Endodermal cell (in vitro differentiated cells): Measurements from ENCODE around the gene KIAA1217. TPM values are rescaled to one million over a fixed set of nuclear protein-coding genes. Genes with fewer than 3 reads are reported as not detected.

Source experiments
- DNase-seq: peaks from one replicate; pipeline ENCODE4 v3.0.0-alpha.2; 2017
- H3K27ac ChIP-seq: 2 replicates; pipeline ENCODE4 v1.5.1; 2013; ENCODE audit warnings: mild to moderate bottlenecking, low read depth, low read length, moderate library complexity
- H3K27me3 ChIP-seq: 2 replicates; pipeline ENCODE4 v1.6.1; 2013; ENCODE audit warnings: mild to moderate bottlenecking, low read length, moderate library complexity; ENCODE audit not compliant: insufficient read depth, control insufficient read depth, poor library complexity, severe bottlenecking
- H3K36me3 ChIP-seq: 2 replicates; pipeline ENCODE4 v1.7.0; 2013; ENCODE audit warnings: mild to moderate bottlenecking, low read length, moderate library complexity; ENCODE audit not compliant: control insufficient read depth, insufficient read depth
- H3K4me1 ChIP-seq: one replicate; pipeline ENCODE4 v1.7.0; 2013; ENCODE audit warnings: low read length; ENCODE audit not compliant: control insufficient read depth, insufficient read depth
- H3K4me3 ChIP-seq: 2 replicates; pipeline ENCODE4 v1.5.1; 2013; ENCODE audit warnings: mild to moderate bottlenecking, low read length, moderate library complexity
- H3K9ac ChIP-seq: 2 replicates; pipeline ENCODE4 v1.6.1; 2013; ENCODE audit warnings: mild to moderate bottlenecking, low read length, moderate library complexity; ENCODE audit not compliant: poor library complexity, severe bottlenecking; ENCODE audit errors: extremely low read depth
- H3K9me3 ChIP-seq: 2 replicates; pipeline ENCODE4 v1.6.1; 2013; ENCODE audit warnings: mild to moderate bottlenecking, low read length, moderate library complexity; ENCODE audit not compliant: control insufficient read depth
- H3K27ac Mint-ChIP-seq: 2 replicates; pipeline ENCODE4 v1.8.0; 2020; ENCODE audit warnings: mixed read lengths
- H3K27me3 Mint-ChIP-seq: 2 replicates; pipeline ENCODE4 v1.8.0; 2021; ENCODE audit warnings: mild to moderate bottlenecking, mixed read lengths; ENCODE audit not compliant: insufficient read depth
- H3K36me3 Mint-ChIP-seq: 2 replicates; pipeline ENCODE4 v1.8.0; 2020; ENCODE audit warnings: low read depth, mixed read lengths
- H3K4me1 Mint-ChIP-seq: 2 replicates; pipeline ENCODE4 v1.8.0; 2020; ENCODE audit warnings: mixed read lengths
- H3K4me3 Mint-ChIP-seq: 2 replicates; pipeline ENCODE4 v1.8.0; 2020; ENCODE audit warnings: mild to moderate bottlenecking, moderate library complexity, mixed read lengths
- H3K9me3 Mint-ChIP-seq: 2 replicates; pipeline ENCODE4 v1.8.0; 2020; ENCODE audit warnings: mild to moderate bottlenecking, mixed read lengths
- WGBS, 2 experiments: methylation state at CpG; one replicate each; pipeline versions ENCODE4 v1.1.5 to v1.1.7; 2013; ENCODE audit warnings: missing lambda C conversion rate in 2 of 2, mixed read lengths in 1 of 2; ENCODE audit not compliant: insufficient coverage in 1 of 2, insufficient read length in 1 of 2; 5-methylcytosine and 5-hydroxymethylcytosine counted together
- total RNA-seq, 2 donors: library from RNA; stranded (reverse); fragmentation: NEBNext Ultra II Directional in 1 of 2; extraction: Animal tissue kit (Norgen Biotek cat#: 25700) in 1 of 2; gene quantifications; 2 replicates in 1 of 2; 3 replicates in 1 of 2; pipeline ENCODE4 v1.2.1, GENCODE V29; 2021
- TF ChIP-seq, protein P1 (sequence below): fragments of 200-600 bp; sonication (generic); conservative IDR thresholded peaks from 2 replicates; pipeline ENCODE4 v1.5.0; 2021; ENCODE audit warnings: antibody characterized with exemption, mild to moderate bottlenecking

Gene KIAA1217
- total RNA-seq, 2 donors from 2014 or later = 25.4 to 27.2 TPM

DNA sequence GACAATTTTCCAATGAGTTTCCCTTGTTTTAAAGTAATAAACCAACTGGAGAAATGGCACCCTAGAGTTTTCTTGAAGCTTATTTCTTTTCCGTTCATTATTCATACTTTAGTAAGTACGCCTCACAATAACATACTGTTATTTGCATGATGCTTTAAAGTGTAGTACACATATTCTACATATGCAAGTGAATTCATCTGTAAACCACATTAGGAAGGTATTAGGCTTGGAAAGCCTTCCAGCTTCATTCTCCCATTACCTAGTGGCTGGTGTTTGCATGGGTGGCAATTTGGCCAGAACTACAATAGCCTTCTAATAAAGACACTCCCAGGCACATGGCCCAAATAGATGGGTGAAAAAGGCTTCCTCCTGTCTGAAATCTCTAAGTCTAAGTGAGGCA is 45.5 kb upstream of the KIAA1217 start:
- no peaks in the 10 kb centered on the region for H3K27me3 Mint-ChIP-seq
- no peaks in the 10 kb centered on the region for H3K9me3 Mint-ChIP-seq
- H3K27ac ChIP-seq = no peak overlapping the region
- WGBS, 2 experiments = 89% methylated on average over 2 of the region's 2 CpGs; no CpG with 5 or more reads in 1 of the 2 experiments
- no peaks in the 10 kb centered on the region for H3K4me1 Mint-ChIP-seq
- no peaks in the 10 kb centered on the region for H3K27me3 ChIP-seq
- H3K4me1 ChIP-seq = no peaks in the 10 kb centered on the region
- no peak overlapping the region for H3K27ac Mint-ChIP-seq
- H3K36me3 ChIP-seq = no peaks in the 10 kb centered on the region
- no peak overlapping the region for H3K9ac ChIP-seq
- no peaks in the 10 kb centered on the region for H3K9me3 ChIP-seq
- no peak overlapping the region for H3K4me3 ChIP-seq
- H3K4me3 Mint-ChIP-seq = no peak overlapping the region
- no peak for DNase-seq
- H3K36me3 Mint-ChIP-seq = no peaks in the 10 kb centered on the region
- TF ChIP-seq, protein P1, sequence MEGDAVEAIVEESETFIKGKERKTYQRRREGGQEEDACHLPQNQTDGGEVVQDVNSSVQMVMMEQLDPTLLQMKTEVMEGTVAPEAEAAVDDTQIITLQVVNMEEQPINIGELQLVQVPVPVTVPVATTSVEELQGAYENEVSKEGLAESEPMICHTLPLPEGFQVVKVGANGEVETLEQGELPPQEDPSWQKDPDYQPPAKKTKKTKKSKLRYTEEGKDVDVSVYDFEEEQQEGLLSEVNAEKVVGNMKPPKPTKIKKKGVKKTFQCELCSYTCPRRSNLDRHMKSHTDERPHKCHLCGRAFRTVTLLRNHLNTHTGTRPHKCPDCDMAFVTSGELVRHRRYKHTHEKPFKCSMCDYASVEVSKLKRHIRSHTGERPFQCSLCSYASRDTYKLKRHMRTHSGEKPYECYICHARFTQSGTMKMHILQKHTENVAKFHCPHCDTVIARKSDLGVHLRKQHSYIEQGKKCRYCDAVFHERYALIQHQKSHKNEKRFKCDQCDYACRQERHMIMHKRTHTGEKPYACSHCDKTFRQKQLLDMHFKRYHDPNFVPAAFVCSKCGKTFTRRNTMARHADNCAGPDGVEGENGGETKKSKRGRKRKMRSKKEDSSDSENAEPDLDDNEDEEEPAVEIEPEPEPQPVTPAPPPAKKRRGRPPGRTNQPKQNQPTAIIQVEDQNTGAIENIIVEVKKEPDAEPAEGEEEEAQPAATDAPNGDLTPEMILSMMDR = no peak

- TF ChIP-seq, protein P1 = no peak
- H3K4me1 ChIP-seq = no peaks in the 10 kb centered on the region
- H3K4me1 Mint-ChIP-seq = no peaks in the 10 kb centered on the region
- 92 to 100% methylated on average over 2 to 5 of the region's 5 CpGs for WGBS, 2 experiments
- no peak overlapping the region for H3K27ac ChIP-seq
- no peak overlapping the region for H3K27ac Mint-ChIP-seq
- no peaks in the 10 kb centered on the region for H3K36me3 Mint-ChIP-seq
- no peaks in the 10 kb centered on the region for H3K9me3 ChIP-seq
- no peak for DNase-seq
- H3K4me3 Mint-ChIP-seq = no peak overlapping the region
- H3K4me3 ChIP-seq = no peak overlapping the region
- H3K27me3 Mint-ChIP-seq = no peaks in the 10 kb centered on the region
- H3K27me3 ChIP-seq = no peaks in the 10 kb centered on the region
- H3K36me3 ChIP-seq = no peaks in the 10 kb centered on the region
- peaks cover 4% of the 10 kb centered on the region for H3K9me3 Mint-ChIP-seq
- H3K9ac ChIP-seq = no peak overlapping the region
Observed at GRCh38 chr10:24168258-24169170, 40.4 kb upstream of the KIAA1217 start.

DNA sequence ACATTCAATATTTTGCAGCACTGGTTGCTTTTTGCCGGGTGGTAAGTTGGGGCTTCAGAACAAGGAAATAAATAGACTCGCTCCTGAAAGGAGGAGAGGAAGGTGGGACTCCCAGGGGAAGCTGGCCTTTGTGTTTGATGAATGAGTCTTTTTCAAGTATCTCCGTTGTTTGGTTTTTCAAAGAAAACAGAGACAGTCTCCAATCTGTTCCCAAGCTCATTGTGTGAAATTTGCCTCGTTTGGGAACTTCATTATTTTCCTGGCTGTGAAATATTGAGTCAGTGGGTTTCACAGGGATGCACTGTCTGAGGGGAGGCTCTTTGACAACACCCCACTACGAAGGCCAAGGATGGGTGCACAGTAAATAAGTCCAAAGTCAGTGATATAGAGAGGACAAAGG is 38.7 kb upstream of the KIAA1217 start:
- peaks cover 6% of the 10 kb centered on the region for H3K9me3 Mint-ChIP-seq

More for the DNA sequence above, 38.7 kb upstream of the KIAA1217 start:
- Histone ChIP-seq H3K9me3 (no peaks in the 10 kb centered on the region), H3K9ac (no peak overlapping the region), H3K27me3 (no peaks in the 10 kb centered on the region), H3K4me3 (no peak overlapping the region), H3K36me3 (no peaks in the 10 kb centered on the region), H3K27ac (peak overlapping the region; percentile 24), H3K4me1 (no peaks in the 10 kb centered on the region)
- no peak overlapping the region for H3K27ac Mint-ChIP-seq
- no peaks in the 10 kb centered on the region for H3K36me3 Mint-ChIP-seq
- no peak overlapping the region for H3K4me3 Mint-ChIP-seq
- H3K4me1 Mint-ChIP-seq = no peaks in the 10 kb centered on the region
- DNase-seq = no peak
- TF ChIP-seq, protein P1 = no peak
- WGBS, 2 experiments = 35 to 82% methylated on average over 2 to 5 of the region's 5 CpGs
- no peaks in the 10 kb centered on the region for H3K27me3 Mint-ChIP-seq
